Ovary (tissue), 3 donors: ENCODE results near the gene ESCO1.

Experiments
- POLR2A ChIP-seq: fragments of 450-650 bp; IDR thresholded peaks from one replicate; pipeline ENCODE4 v1.6.1; 2017; ENCODE audit warnings: antibody characterized with exemption, mild to moderate bottlenecking, moderate library complexity
- TF ChIP-seq, protein P1 (sequence below), 3 donors: fragments of 450-650 bp in 2 of 3; fragments of 200-600 bp in 1 of 3; IDR thresholded peaks; one replicate each; pipeline versions ENCODE4 v1.5.1 to v1.8.0; 2016 to 2022; ENCODE audit warnings: antibody characterized with exemption in 3 of 3, mild to moderate bottlenecking in 1 of 3
- donor health status: DM: no; HTN: no; CAD: no.

DNA sequence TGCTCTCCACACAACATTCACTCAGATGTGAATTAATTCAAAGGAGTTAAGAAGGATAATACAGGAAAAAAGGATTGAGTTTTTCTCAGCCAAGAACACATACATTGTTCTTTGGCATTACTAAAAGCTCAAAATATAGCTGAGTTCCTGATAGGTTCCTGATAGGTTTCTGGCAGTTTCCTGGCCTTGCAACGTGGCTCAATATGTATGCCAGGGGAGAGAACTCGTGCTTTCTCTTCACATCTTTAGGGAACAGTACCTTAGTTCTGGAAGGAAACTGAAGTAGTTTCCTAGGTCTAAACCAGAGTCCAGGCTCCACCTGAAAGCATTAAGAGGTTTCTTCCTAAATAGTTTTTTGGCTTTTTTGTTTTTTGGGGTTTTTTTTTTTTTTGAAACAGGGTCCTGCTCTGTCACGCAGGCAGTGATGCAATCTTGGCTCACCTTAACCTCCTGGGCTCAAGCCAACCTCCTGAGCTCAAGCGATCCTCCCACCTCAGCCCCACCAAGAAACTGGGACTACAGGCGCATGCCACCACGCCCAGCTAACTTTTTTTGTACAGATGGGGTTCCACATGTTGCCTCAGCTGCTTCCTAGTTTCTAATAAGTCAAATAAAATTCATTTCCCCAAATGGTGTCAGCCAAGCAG lies 42.8 kb downstream of the ESCO1 start:
- TF ChIP-seq, protein P1, sequence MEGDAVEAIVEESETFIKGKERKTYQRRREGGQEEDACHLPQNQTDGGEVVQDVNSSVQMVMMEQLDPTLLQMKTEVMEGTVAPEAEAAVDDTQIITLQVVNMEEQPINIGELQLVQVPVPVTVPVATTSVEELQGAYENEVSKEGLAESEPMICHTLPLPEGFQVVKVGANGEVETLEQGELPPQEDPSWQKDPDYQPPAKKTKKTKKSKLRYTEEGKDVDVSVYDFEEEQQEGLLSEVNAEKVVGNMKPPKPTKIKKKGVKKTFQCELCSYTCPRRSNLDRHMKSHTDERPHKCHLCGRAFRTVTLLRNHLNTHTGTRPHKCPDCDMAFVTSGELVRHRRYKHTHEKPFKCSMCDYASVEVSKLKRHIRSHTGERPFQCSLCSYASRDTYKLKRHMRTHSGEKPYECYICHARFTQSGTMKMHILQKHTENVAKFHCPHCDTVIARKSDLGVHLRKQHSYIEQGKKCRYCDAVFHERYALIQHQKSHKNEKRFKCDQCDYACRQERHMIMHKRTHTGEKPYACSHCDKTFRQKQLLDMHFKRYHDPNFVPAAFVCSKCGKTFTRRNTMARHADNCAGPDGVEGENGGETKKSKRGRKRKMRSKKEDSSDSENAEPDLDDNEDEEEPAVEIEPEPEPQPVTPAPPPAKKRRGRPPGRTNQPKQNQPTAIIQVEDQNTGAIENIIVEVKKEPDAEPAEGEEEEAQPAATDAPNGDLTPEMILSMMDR (IDR thresholded peaks at IDR 0.05) = no peak
- TF ChIP-seq POLR2A = no peak
